Epithelial cell of proximal tubule (primary cell): ENCODE data around the gene SDHD. TPM values are rescaled to one million over a fixed set of nuclear protein-coding genes. Genes with fewer than 3 reads are reported as not detected.

Experiments used
- DNase-seq: peaks from one replicate; pipeline ENCODE4 v3.0.0-alpha.2; 2011; ENCODE audit warnings: low read depth
- H3K4me3 ChIP-seq: 2 replicates; pipeline ENCODE4 v1.5.1; 2011; ENCODE audit warnings: low read depth, mild to moderate bottlenecking, low read length
- CTCF ChIP-seq: conservative IDR thresholded peaks from 2 replicates; pipeline ENCODE4 v1.5.1; 2012; ENCODE audit warnings: low read depth, mild to moderate bottlenecking, low read length
- total RNA-seq: library from RNA; depleted of rRNA; stranded (reverse); fragments of >200 nt; gene quantifications from 2 replicates; pipeline ENCODE4 v1.2.3, GENCODE V29; 2015

SDHD gene
- total RNA-seq, 1 donor from 2014 or later: 48.5 TPM

- no peak overlapping the region for H3K4me3 ChIP-seq
- no peak for TF ChIP-seq CTCF
- no peak for DNase-seq
These were observed 16.8 kb downstream of the SDHD start for GRCh38 chr11:112103446-112103845.

- DNase-seq: no peak
- H3K4me3 ChIP-seq: no peak overlapping the region
- no peak for TF ChIP-seq CTCF
These were observed 19.4 kb downstream of the SDHD start for GRCh38 chr11:112106070-112106469.

- TF ChIP-seq CTCF: peak; percentile 79
- no peak for DNase-seq
- no peak overlapping the region for H3K4me3 ChIP-seq
These were observed 27.1 kb downstream of the SDHD start for GRCh38 chr11:112113539-112114457.

GRCh38 chr11:112114460-112114859 lies 27.8 kb downstream of the SDHD start:
- no peak for TF ChIP-seq CTCF
- no peak for DNase-seq

GRCh38 chr11:112115386-112115785 lies 28.7 kb downstream of the SDHD start:
- no peak overlapping the region for H3K4me3 ChIP-seq
- TF ChIP-seq CTCF: no peak
- no peak for DNase-seq

More at GRCh38 chr11:112114460-112114859, 27.8 kb downstream of the SDHD start:
- no peak overlapping the region for H3K4me3 ChIP-seq

GRCh38 chr11:112118176-112118575 lies 31.5 kb downstream of the SDHD start:
- no peak for TF ChIP-seq CTCF
- H3K4me3 ChIP-seq: no peak overlapping the region
- no peak for DNase-seq
